Neuronal stem cell (in vitro differentiated cells): ENCODE measurements around the gene MS4A10.
A peak's percentile ranks its signal among the peaks of the same experiment; 100 is the strongest.

ENCODE experiments used
- DNase-seq: peaks from one replicate; pipeline ENCODE4 v3.0.0-alpha.2; 2013; ENCODE audit warnings: low spot score
- H2AFZ ChIP-seq: one replicate; pipeline ENCODE4 v1.6.1; 2013; ENCODE audit warnings: mild to moderate bottlenecking, low read length, inconsistent platforms
- H2AK5ac ChIP-seq: 2 replicates; pipeline ENCODE4 v1.6.1; 2013; ENCODE audit warnings: low read depth, mild to moderate bottlenecking, inconsistent platforms, low read length, moderate library complexity, mixed read lengths
- H2BK120ac ChIP-seq: 2 replicates; pipeline ENCODE4 v1.6.1; 2013; ENCODE audit warnings: low read depth, mild to moderate bottlenecking, inconsistent platforms, low read length, moderate library complexity, mixed read lengths
- H2BK12ac ChIP-seq: one replicate; pipeline ENCODE4 v1.6.1; 2013; ENCODE audit warnings: low read length, inconsistent platforms
- H2BK15ac ChIP-seq: 2 replicates; pipeline ENCODE4 v1.6.1; 2013; ENCODE audit warnings: mild to moderate bottlenecking, low read length, inconsistent platforms, mixed read lengths
- H2BK5ac ChIP-seq: one replicate; pipeline ENCODE4 v1.6.1; 2013; ENCODE audit warnings: inconsistent platforms, mild to moderate bottlenecking, low read length, moderate library complexity
- H3K14ac ChIP-seq: one replicate; pipeline ENCODE4 v1.6.1; 2013; ENCODE audit warnings: low read length, inconsistent platforms
- H3K18ac ChIP-seq: 2 replicates; pipeline ENCODE4 v1.6.1; 2013; ENCODE audit warnings: low read length, inconsistent platforms
- H3K23ac ChIP-seq: 2 replicates; pipeline ENCODE4 v1.6.1; 2013; ENCODE audit warnings: low read depth, mild to moderate bottlenecking, mixed read lengths, low read length, inconsistent platforms; ENCODE audit not compliant: poor library complexity
- H3K27ac ChIP-seq: replicated peaks from 3 replicates; pipeline ENCODE4 v1.5.1; 2013; ENCODE audit warnings: low read length, inconsistent platforms
- H3K27me3 ChIP-seq, 3 experiments: 2 replicates each; pipeline ENCODE4 v1.6.1; 2013; ENCODE audit warnings: low read length in 3 of 3, mild to moderate bottlenecking in 2 of 3, inconsistent platforms in 1 of 3, low read depth in 1 of 3, mixed read lengths in 1 of 3, moderate library complexity in 1 of 3; ENCODE audit not compliant: control insufficient read depth in 3 of 3, insufficient read depth in 3 of 3
- H3K36me3 ChIP-seq, 2 donors: replicated peaks in 1 of 2; 2 replicates each; pipeline ENCODE4 v1.6.1; 2013; ENCODE audit warnings: low read length in 2 of 2; ENCODE audit not compliant: control insufficient read depth in 2 of 2, insufficient read depth in 2 of 2
- H3K4ac ChIP-seq: 2 replicates; pipeline ENCODE4 v1.6.1; 2013; ENCODE audit warnings: inconsistent platforms, mild to moderate bottlenecking, low read length, moderate library complexity
- H3K4me1 ChIP-seq, 2 donors: 1 replicate in 1 of 2; 2 replicates in 1 of 2; pipeline ENCODE4 v1.6.1; 2013; ENCODE audit warnings: low read length in 2 of 2, low read depth in 1 of 2; ENCODE audit not compliant: control insufficient read depth in 2 of 2, insufficient read depth in 1 of 2
- H3K4me2 ChIP-seq: one replicate; pipeline ENCODE4 v1.6.1; 2013; ENCODE audit warnings: mild to moderate bottlenecking, low read length, inconsistent platforms; ENCODE audit not compliant: insufficient read depth, poor library complexity, severe bottlenecking
- H3K4me3 ChIP-seq, 2 donors: 2 replicates each; pipeline ENCODE4 v1.5.1; 2013; ENCODE audit warnings: low read length in 2 of 2, mild to moderate bottlenecking in 2 of 2, inconsistent platforms in 1 of 2, moderate library complexity in 1 of 2
- H3K79me1 ChIP-seq: one replicate; pipeline ENCODE4 v1.6.1; 2013; ENCODE audit warnings: low read depth, mild to moderate bottlenecking, inconsistent platforms, low read length, moderate library complexity
- H3K9ac ChIP-seq: one replicate; pipeline ENCODE4 v1.6.1; 2013; ENCODE audit warnings: mild to moderate bottlenecking, low read depth, low read length, inconsistent platforms; ENCODE audit not compliant: poor library complexity
- H3K9me3 ChIP-seq, 2 donors: replicated peaks in 1 of 2; 2 replicates each; pipeline versions ENCODE3 to v1.6.1; 2013; ENCODE audit warnings: low read length in 2 of 2, mild to moderate bottlenecking in 2 of 2, inconsistent platforms in 1 of 2, low read depth in 1 of 2, mixed read lengths in 1 of 2, moderate library complexity in 1 of 2; ENCODE audit not compliant: control insufficient read depth in 2 of 2, insufficient read depth in 1 of 2
- H4K8ac ChIP-seq: one replicate; pipeline ENCODE4 v1.6.1; 2013; ENCODE audit warnings: low read depth, mild to moderate bottlenecking, inconsistent platforms, low read length, moderate library complexity
- H4K91ac ChIP-seq: one replicate; pipeline ENCODE4 v1.6.1; 2013; ENCODE audit warnings: low read length, low read depth, mild to moderate bottlenecking, inconsistent platforms; ENCODE audit not compliant: poor library complexity
- WGBS, 2 donors: extraction: QIAGEN DNeasy Blood & Tissue Kit; methylation state at CpG; one replicate each; pipeline ENCODE4 v1.1.7; 2013; ENCODE audit warnings: missing lambda C conversion rate in 2 of 2, mixed read lengths in 1 of 2; ENCODE audit not compliant: insufficient read length in 2 of 2, insufficient replicate concordance in 1 of 2; ENCODE audit errors: extremely low coverage in 2 of 2; 5-methylcytosine and 5-hydroxymethylcytosine counted together

The MS4A10 gene

DNA sequence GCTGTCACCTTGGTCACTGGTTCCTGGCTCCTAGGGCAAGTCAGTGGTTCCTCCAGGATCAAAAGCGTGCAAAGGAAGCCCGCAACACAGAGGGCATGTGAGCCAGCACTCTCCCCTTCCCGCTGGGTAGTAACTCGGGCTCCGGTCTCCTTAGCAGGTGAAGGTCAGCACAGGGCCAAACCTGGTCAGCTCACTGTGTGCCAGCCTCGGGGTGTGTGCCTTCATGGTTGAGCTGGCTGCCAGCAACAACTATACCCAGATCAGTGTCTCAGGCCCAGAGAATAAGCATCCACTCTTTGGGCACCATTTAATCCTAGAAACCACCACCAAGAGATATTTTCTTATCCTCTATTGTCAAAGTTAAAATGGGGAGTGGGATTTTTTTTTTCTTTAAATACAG, 40.7 kb downstream of the MS4A10 start:
- H3K4me2 ChIP-seq, result no peak overlapping the region
- H2BK5ac ChIP-seq, result no peak overlapping the region
- WGBS, 2 donors, result no CpG with 5 or more reads among the region's 6 CpGs
- H3K4me3 ChIP-seq, result no peak overlapping the region
- H3K9ac ChIP-seq, result no peak overlapping the region
- H2AK5ac ChIP-seq, result no peak overlapping the region
- no peak overlapping the region for H2BK15ac ChIP-seq
- H2BK12ac ChIP-seq, result no peak overlapping the region
- no peaks in the 10 kb centered on the region for H3K9me3 ChIP-seq
- H3K18ac ChIP-seq, result no peak overlapping the region
- H2BK120ac ChIP-seq, result no peak overlapping the region
- H4K91ac ChIP-seq, result no peak overlapping the region
- H3K27ac ChIP-seq, result no peak overlapping the region
- H3K36me3 ChIP-seq, result no peaks in the 10 kb centered on the region
- H3K79me1 ChIP-seq, result no peaks in the 10 kb centered on the region
- H3K23ac ChIP-seq, result no peak overlapping the region
- H3K4ac ChIP-seq, result no peak overlapping the region
- H2AFZ ChIP-seq, result no peak overlapping the region
- peak overlapping the region; percentile 79 for H3K14ac ChIP-seq
- no peak overlapping the region for H4K8ac ChIP-seq
- no peak for DNase-seq
- peaks cover 0 to 11% (median 0%) of the 10 kb centered on the region in 3 experiments for H3K27me3 ChIP-seq
- H3K4me1 ChIP-seq, result no peaks in the 10 kb centered on the region

DNA sequence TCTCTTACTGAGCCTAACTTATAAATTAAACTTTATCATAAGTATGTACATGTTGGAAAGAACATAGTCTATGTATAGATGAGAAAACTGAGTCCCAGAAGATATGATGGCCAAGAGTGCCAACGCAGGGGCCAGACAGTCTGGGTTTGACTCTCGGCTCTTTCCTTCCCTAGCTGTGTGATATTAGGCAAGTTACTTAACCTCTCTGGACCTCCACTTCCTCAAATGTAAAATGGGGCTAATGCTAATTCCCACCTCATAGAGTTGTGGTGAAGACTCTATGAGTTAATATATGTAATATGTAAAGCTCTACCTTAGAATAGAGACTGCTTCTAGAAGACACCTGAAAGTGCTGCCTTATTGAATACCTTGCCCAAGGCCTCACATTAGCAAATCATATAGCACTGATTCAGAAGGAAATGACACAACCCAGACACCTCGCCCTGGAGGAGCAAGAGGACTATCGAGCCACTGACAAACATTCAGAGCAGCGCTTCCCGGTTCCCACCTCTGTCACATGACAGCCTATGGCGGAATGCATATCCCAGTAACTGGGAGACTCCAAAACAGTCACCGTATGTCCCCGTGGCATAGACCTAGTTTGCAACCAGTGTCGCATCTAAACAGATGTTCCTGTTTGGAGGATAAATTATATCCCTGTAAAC, 45.5 kb downstream of the MS4A10 start:
- H3K27me3 ChIP-seq, result peaks cover 0 to 32% (median under 1%) of the 10 kb centered on the region in 3 experiments
- no peak overlapping the region for H2BK5ac ChIP-seq
- H2AK5ac ChIP-seq, result no peak overlapping the region
- no peak for DNase-seq
- no peaks in the 10 kb centered on the region for H3K4me1 ChIP-seq
- H3K9ac ChIP-seq, result no peak overlapping the region
- no CpG with 5 or more reads among the region's 10 CpGs for WGBS, 2 donors
- H2AFZ ChIP-seq, result no peak overlapping the region
- no peak overlapping the region for H3K27ac ChIP-seq
- no peak overlapping the region for H3K4ac ChIP-seq
- H3K79me1 ChIP-seq, result no peaks in the 10 kb centered on the region
- no peaks in the 10 kb centered on the region for H3K36me3 ChIP-seq
- no peak overlapping the region for H3K4me3 ChIP-seq
- no peak overlapping the region for H3K4me2 ChIP-seq
- no peak overlapping the region for H4K8ac ChIP-seq
- no peak overlapping the region for H3K18ac ChIP-seq
- no peak overlapping the region for H2BK12ac ChIP-seq
- no peaks in the 10 kb centered on the region for H3K9me3 ChIP-seq
- H3K14ac ChIP-seq, result no peak overlapping the region
- no peak overlapping the region for H2BK120ac ChIP-seq
- H4K91ac ChIP-seq, result no peak overlapping the region
- no peak overlapping the region for H2BK15ac ChIP-seq
- no peak overlapping the region for H3K23ac ChIP-seq

DNA sequence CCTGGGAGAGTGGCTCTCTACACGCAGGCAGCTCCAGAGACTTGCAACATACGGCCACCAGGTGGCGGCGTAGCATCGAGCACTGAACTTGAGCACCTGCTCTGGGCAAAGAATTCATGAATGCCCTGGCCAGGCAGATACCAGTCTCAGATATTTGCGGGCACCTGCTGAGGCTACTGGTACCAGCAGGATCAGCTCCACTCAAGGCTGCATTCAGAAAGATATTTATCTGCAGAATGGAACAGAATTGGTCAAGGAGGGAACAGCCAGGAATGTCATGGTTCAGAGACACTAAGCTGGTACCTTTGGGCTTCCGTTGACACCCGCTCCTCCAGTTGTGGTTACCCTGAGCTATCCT, 46.0 kb downstream of the MS4A10 start:
- no peak overlapping the region for H2BK15ac ChIP-seq
- no peak overlapping the region for H4K91ac ChIP-seq
- no peaks in the 10 kb centered on the region for H3K79me1 ChIP-seq
- H3K27ac ChIP-seq, result no peak overlapping the region
- no peak overlapping the region for H4K8ac ChIP-seq
- DNase-seq, result peak; percentile 64
- no peak overlapping the region for H2AK5ac ChIP-seq
- no peak overlapping the region for H2BK5ac ChIP-seq
- H3K4me1 ChIP-seq, result no peaks in the 10 kb centered on the region
- no peak overlapping the region for H3K23ac ChIP-seq
- H3K14ac ChIP-seq, result no peak overlapping the region
- no peak overlapping the region for H3K4me3 ChIP-seq
- no peak overlapping the region for H2BK12ac ChIP-seq
- H3K27me3 ChIP-seq, result peaks cover 0 to 33% (median 2%) of the 10 kb centered on the region in 3 experiments
- no peak overlapping the region for H2BK120ac ChIP-seq
- H3K18ac ChIP-seq, result no peak overlapping the region
- no peaks in the 10 kb centered on the region for H3K36me3 ChIP-seq
- H3K9ac ChIP-seq, result no peak overlapping the region
- H3K4ac ChIP-seq, result no peak overlapping the region
- H3K9me3 ChIP-seq, result no peaks in the 10 kb centered on the region
- no peak overlapping the region for H2AFZ ChIP-seq
- H3K4me2 ChIP-seq, result no peak overlapping the region
- WGBS, 2 donors, result no CpG with 5 or more reads among the region's 8 CpGs

DNA sequence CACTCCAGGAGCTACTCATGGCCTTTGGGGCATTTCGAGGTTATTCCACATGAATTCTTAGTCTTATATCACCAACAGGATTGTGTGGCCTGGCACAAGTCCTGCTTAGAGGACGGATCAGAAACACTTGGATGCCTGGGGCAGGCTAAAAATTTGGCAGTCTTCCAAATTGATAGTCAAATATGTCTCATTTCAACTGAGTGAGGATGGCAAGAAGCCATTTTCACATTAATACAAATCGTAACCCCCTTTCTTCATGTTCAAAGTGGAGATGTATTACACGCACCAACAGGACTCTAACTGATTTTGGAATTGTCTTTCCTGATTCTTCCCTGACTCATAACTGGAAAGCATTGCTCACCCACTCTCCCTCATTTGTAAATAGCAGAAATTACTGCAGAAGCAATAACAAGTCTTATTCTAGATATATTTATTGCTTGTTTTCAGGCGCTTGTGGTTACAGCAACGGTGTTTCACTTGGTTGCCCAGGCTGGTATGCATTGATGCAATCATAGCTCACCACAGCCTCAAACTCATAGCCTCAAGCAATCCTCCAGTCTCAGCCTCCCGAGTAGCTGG, 46.5 kb downstream of the MS4A10 start:
- no peaks in the 10 kb centered on the region for H3K36me3 ChIP-seq
- H3K79me1 ChIP-seq, result no peaks in the 10 kb centered on the region
- no peak overlapping the region for H3K4me2 ChIP-seq
- H2AFZ ChIP-seq, result no peak overlapping the region
- no peak overlapping the region for H2BK5ac ChIP-seq
- H4K91ac ChIP-seq, result no peak overlapping the region
- no peaks in the 10 kb centered on the region for H3K4me1 ChIP-seq
- H3K4ac ChIP-seq, result no peak overlapping the region
- no peak overlapping the region for H2BK12ac ChIP-seq
- H2AK5ac ChIP-seq, result no peak overlapping the region
- no peak overlapping the region for H3K4me3 ChIP-seq
- no peak overlapping the region for H2BK15ac ChIP-seq
- no peak overlapping the region for H3K9ac ChIP-seq
- H2BK120ac ChIP-seq, result no peak overlapping the region
- H3K18ac ChIP-seq, result no peak overlapping the region
- DNase-seq, result no peak
- no peak overlapping the region for H4K8ac ChIP-seq
- no peaks in the 10 kb centered on the region for H3K9me3 ChIP-seq
- WGBS, 2 donors, result no CpG with 5 or more reads among the region's 7 CpGs
- H3K23ac ChIP-seq, result no peak overlapping the region
- no peak overlapping the region for H3K14ac ChIP-seq
- no peak overlapping the region for H3K27ac ChIP-seq
- H3K27me3 ChIP-seq, result peaks cover 0 to 34% (median 2%) of the 10 kb centered on the region in 3 experiments
